ENCODE results near the gene VAMP1.
"Not testable (repeated sequence)": the region's sequence is repeated elsewhere in the genome, so short reads cannot be mapped to it uniquely, and the experiment has no call there.

DNA sequence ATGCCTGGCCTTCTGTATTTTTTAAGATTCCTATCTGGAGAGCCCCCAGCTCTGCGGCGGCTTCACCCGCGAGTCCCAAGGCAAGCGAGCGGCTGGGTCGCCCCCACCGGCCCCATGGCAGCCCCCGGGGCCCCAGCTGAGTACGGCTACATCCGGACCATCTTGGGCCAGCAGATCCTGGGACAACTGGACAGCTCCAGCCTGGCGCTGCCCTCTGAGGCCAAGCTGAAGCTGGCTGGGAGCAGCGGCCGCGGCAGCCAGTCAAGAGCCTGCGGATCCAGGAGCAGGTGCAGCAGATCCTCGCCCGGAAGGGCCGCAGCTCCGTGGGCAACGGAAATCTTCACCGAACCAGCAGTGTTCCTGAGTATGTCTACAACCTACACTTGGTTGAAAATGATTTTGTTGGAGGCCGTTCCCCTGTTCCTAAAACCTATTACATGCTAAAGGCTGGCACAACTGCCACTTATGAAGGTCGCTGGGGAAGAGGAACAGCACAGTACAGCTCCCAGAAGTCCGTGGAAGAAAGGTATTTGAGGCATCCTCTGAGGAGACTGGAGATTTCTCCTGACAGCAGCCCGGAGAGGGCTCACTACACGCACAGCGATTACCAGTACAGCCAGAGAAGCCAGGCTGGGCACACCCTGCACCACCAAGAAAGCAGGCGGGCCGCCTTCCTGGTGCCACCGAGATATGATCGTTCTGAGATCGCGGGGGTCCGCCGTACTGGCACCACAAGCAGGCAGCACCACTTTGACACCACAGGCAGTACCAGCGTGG, 7.3 kb upstream of the VAMP1 start:
- TF ChIP-seq EZH2 (IDR thresholded peaks at IDR 0.05; ENCODE audit: borderline replicate concordance, low read depth, low read length, severe bottlenecking); POLR2A (IDR thresholded peaks at IDR 0.05; ENCODE audit: low read depth, low read length); JUN (IDR thresholded peaks at IDR 0.05; ENCODE audit: borderline replicate concordance, insufficient read depth, insufficient read length, low read depth); POLR2AphosphoS5 (IDR thresholded peaks at IDR 0.05; ENCODE audit: insufficient read depth, low read depth, low read length): not testable (repeated sequence)
- TF ChIP-seq, protein P1, sequence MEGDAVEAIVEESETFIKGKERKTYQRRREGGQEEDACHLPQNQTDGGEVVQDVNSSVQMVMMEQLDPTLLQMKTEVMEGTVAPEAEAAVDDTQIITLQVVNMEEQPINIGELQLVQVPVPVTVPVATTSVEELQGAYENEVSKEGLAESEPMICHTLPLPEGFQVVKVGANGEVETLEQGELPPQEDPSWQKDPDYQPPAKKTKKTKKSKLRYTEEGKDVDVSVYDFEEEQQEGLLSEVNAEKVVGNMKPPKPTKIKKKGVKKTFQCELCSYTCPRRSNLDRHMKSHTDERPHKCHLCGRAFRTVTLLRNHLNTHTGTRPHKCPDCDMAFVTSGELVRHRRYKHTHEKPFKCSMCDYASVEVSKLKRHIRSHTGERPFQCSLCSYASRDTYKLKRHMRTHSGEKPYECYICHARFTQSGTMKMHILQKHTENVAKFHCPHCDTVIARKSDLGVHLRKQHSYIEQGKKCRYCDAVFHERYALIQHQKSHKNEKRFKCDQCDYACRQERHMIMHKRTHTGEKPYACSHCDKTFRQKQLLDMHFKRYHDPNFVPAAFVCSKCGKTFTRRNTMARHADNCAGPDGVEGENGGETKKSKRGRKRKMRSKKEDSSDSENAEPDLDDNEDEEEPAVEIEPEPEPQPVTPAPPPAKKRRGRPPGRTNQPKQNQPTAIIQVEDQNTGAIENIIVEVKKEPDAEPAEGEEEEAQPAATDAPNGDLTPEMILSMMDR (IDR thresholded peaks at IDR 0.05; ENCODE audit: extremely low read depth in 1 of 2, insufficient read depth in 1 of 2, low read depth in 1 of 2, low read length in 2 of 2): not testable (repeated sequence)
- TF ChIP-seq, protein P2, sequence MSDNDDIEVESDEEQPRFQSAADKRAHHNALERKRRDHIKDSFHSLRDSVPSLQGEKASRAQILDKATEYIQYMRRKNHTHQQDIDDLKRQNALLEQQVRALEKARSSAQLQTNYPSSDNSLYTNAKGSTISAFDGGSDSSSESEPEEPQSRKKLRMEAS (IDR thresholded peaks at IDR 0.05; ENCODE audit: insufficient read depth, insufficient read length): not testable (repeated sequence)

Measured in endothelial cell of umbilical vein (primary cell).